Raji (cell line): ENCODE data around the gene TANC1.

Source experiments
- POLR2A ChIP-seq: IDR thresholded peaks from 2 replicates; pipeline ENCODE4 v1.6.1; 2011; ENCODE audit warnings: low read depth, low read length, control low read depth; ENCODE audit not compliant: insufficient read depth

TANC1 gene

GRCh38 chr2:159214325-159214865, 246.0 kb downstream of the TANC1 start:
- TF ChIP-seq POLR2A = no peak

GRCh38 chr2:159215116-159215515, 246.7 kb downstream of the TANC1 start:
- no peak for TF ChIP-seq POLR2A

DNA sequence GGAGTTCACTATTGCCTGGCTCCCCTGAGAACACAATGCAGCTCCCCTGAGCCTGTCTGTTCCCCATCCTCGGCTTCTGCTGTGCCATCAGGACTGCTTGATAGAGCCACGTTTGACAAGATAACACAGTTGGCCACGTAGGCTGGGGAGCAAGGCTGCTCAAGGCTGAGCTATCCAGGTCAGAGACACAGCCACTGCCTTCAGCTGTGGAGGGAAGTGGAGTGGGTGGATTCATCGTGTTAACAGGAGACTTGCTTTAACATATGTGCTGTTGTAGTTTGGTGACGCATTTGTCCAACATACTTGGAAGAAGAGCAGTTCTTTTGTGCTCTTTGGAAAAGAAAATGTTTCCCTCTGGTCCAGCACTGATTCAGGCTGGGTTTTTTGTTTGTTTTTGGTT, 249.2 kb downstream of the TANC1 start:
- no peak for TF ChIP-seq POLR2A

DNA sequence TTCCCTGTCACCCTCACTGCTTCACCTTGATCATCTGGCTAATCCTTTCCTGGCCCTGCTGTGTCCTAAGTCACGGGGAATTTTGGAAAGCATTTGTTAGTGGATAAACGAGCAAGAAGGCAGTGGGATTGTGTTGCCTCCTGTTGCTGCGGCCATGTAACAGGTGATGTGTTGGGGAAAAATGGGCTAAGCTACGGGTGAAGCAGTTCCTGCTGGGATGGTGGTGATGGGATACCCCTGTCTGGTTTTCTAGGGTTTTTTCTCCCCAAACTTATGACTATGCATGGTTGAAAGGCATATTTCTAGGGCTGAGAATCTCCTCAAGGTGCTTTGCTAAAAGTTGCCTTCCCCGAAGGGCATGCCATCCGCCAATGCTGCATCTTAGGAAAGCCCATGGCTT, 249.9 kb downstream of the TANC1 start:
- TF ChIP-seq POLR2A = no peak

DNA sequence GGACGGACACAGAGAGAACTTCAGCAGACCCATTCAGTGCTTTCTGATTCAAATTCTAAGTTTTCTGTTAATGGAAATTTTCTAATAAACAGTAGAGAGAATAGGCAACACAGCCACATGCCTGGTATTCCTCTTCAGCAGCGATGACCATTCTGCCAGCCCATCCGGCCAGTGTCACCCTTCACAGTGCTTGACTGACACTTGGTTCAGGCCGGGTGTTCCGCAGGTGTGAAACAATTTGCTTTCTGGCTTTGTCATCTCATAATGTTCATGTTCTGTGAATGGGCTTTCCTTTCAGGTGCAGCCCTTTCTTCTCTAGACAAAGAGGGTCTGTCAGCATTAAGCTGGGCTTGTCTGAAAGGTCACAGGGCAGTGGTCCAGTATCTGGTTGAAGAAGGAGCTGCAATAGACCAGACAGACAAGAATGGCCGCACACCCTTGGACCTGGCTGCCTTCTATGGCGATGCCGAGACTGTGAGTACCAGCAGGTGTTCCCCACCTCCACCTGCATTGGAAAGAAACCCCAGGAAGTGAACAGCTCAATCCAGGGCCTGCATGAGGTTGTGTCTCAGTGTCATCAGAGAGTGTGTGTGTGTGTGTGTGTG, 251.1 kb downstream of the TANC1 start:
- no peak for TF ChIP-seq POLR2A

GRCh38 chr2:159224061-159224813, 255.8 kb downstream of the TANC1 start:
- no peak for TF ChIP-seq POLR2A

DNA sequence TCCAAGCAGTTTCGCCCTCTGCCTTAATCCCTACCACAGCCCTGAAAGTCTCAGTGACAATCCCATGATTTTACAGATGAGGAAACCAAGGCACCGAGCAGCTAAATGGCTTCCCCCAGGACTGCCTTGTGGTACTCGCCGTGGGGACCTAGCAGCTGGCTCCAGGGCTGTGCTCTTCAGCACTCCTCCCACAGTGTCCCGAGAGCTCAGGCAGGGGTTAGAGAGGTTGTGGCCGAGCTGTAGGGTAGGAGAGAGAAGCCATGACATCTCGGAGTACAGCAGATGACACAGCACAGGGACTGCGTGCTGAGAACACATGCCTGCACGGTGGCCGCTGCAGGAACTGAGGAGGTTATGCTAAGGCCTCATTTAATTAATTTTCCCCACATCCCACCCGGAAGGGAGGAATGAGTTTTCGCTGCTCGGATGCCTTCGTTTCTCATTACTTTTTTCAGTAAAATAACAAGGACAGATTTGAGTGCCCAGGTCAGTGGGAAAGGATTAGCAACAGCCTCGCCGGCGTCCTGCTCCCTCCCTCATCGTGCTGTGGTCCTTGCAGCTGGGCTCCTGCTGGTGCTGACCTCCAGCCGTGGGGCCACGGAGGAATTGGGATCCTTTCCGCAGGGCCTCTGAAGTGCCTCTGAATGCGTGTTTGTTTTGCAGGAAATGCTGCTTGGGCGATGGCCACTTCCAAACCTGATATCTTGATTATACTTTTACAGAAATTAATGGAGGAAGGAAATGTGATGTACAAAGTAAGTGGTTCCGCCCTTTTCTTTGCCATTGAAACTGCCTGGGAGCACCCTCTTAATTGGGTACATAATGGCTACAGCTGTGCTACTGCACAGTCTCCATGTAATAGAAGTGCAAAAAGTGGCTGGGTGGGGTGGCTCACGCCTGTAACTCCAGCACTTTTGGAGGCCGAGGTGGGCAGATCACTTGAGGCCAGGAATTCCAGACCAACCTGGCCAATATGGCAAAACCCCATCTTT, 256.9 kb downstream of the TANC1 start:
- no peak for TF ChIP-seq POLR2A

- TF ChIP-seq POLR2A = no peak
Measured at GRCh38 chr2:159226059-159226461, 257.6 kb downstream of the TANC1 start.

GRCh38 chr2:159226608-159227385, 258.4 kb downstream of the TANC1 start:
- no peak for TF ChIP-seq POLR2A

DNA sequence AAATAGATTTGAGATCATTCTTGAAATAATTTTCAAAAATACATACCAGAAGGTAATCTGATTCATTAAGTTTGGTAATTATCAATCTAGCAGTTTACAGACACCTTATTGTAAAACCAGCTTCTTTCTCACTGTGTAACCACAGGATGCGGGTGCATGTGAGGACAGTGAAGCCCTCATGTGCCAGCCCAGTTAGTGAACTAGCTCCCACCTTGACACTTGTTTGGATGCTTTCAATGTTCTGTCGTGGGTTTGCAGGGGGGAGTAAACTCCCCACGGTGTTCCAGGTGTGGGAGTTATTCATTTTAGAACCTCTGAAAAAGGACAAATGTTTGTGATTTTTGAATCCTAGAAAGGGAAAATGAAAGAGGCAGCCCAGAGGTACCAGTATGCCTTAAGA, 259.0 kb downstream of the TANC1 start:
- TF ChIP-seq POLR2A = no peak

GRCh38 chr2:159228081-159228581, 259.7 kb downstream of the TANC1 start:
- TF ChIP-seq POLR2A = no peak

DNA sequence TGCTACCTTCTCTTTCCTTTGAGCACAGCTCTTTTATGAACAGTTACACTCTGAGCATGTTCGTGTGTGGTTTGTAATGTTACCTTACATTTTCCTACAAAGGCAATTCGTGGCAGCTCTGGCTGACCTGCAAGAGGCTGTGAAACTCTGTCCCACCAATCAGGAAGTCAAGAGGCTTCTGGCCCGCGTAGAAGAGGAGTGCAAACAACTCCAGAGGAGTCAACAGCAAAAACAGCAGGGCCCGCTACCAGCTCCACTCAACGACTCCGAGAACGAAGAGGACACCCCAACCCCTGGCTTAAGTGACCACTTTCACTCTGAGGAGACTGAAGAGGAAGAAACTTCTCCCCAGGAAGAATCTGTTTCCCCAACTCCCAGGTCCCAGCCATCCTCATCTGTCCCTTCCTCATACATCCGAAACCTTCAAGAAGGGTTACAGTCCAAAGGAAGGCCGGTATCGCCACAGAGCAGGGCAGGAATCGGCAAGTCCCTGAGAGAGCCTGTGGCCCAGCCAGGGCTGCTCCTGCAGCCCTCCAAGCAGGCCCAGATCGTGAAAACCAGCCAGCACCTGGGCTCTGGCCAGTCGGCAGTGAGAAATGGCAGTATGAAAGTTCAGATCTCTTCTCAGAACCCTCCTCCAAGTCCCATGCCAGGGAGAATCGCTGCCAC, 261.2 kb downstream of the TANC1 start:
- TF ChIP-seq POLR2A = no peak

DNA sequence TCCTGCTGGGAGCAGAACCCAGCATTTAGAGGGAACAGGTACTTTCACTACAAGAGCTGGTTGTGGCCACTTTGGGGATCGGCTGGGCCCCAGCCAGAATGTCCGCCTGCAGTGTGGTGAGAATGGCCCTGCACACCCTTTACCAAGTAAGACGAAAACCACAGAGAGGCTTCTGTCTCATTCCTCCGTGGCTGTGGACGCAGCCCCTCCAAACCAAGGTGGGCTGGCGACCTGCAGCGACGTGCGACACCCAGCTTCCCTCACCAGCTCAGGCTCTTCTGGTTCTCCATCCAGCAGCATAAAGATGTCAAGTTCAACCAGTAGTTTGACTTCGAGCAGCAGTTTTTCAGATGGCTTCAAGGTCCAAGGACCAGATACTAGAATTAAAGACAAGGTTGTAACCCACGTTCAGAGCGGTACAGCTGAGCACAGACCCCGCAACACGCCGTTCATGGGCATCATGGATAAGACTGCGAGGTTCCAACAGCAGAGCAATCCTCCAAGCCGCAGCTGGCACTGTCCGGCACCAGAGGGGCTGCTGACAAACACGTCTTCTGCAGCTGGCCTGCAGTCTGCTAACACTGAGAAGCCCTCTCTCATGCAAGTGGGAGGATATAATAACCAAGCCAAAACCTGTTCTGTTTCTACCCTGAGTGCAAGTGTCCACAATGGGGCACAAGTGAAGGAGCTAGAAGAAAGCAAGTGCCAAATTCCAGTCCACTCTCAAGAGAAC, 261.9 kb downstream of the TANC1 start:
- no peak for TF ChIP-seq POLR2A
